ENCODE data around the gene ATOH1. TPM values are rescaled to one million over a fixed set of nuclear protein-coding genes. Genes with fewer than 3 reads are reported as not detected.

ATOH1 gene
- total and polyA plus RNA-seq, 12 donors: not detected

GRCh38 chr4:93839704-93840103 lies 11.2 kb downstream of the ATOH1 start:
- TF ChIP-seq POLR2A (IDR thresholded peaks at IDR 0.05) (no peak), CTCF (IDR thresholded peaks at IDR 0.05) (no peak)
- DNase-seq: no peak
- intact Hi-C loops (cut with DNase I): no loop called here
- peaks cover 13% of the 10 kb centered on the region for H3K27me3 ChIP-seq
- no peaks in the 10 kb centered on the region for H3K4me1 ChIP-seq (replicated peaks in 1 of 2)
- H3K9me3 ChIP-seq (replicated peaks in 1 of 3): no peaks in the 10 kb centered on the region
- H3K36me3 ChIP-seq (replicated peaks in 1 of 2): no peaks in the 10 kb centered on the region
- WGBS, 4 donors: 73 to 80% (median 74%) methylated on average over 4 of the region's 4 CpGs
- H3K4me3 ChIP-seq: no peak overlapping the region
- no peak overlapping the region for H3K27ac ChIP-seq

DNA sequence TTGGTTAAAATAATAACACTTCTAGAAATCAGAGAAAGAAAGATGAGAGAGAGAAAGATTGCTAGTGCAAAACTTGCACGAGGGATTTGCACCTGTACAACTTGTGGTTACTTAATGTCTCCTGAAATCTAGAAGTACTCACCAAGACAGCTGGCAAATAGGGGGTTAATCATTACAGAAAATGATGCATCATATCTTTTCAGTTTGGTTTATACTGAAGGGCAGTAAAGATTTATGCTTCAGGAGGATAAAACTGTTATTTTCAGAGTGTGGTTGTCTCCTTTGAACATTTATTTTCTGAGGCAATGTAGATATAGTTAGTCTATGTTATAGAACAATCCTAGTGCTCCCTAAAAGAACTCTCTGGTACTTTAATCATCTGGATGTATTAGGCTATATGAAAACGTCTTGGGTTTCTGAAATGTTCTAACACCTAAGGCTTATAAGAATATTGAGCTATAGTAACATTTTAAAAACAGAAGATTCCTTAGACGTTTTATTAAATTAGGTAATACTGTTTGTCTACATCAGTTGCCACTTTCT lies 13.3 kb downstream of the ATOH1 start:
- DNase-seq: no peak
- 75 to 81% (median 79%) methylated on average over 3 of the region's 3 CpGs for WGBS, 4 donors
- Histone ChIP-seq H3K9me3 (replicated peaks in 1 of 3) (no peaks in the 10 kb centered on the region), H3K27me3 (no peaks in the 10 kb centered on the region), H3K4me1 (replicated peaks in 1 of 2) (no peaks in the 10 kb centered on the region), H3K27ac (no peak overlapping the region), H3K36me3 (replicated peaks in 1 of 2) (no peaks in the 10 kb centered on the region), H3K4me3 (no peak overlapping the region)
- intact Hi-C loops (cut with DNase I): no loop called here
- TF ChIP-seq POLR2A (IDR thresholded peaks at IDR 0.05) (no peak), CTCF (IDR thresholded peaks at IDR 0.05) (no peak)

DNA sequence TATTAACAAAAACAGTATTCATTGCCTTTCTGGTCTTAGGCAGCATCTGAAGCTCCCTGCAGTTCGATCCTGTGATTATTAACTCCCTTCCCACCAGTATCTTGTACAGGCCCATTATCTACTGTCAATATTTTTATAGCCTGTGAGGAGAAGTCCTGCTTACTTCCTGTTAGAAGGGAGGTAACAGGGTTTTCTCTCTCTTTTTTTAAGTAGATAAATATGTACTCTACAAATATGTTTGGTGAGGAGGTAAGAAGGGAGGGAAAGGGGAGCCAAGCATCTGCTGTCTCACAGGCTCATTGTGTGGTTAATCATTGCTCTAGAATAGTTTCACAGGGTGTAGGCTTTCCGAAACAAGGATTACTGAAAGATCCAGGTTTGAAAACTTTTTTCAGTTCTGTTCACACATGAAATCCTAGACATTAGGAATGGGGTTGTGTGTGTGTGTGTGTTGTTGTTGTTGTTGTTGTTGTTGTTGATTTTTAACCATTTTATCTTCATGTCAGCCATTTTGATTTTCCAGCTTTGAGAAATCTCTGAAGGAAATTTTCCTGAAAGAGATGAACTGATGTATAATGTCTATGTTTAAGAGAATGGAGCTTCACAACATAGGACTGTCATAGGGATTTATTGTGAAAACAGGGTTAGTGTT lies 14.2 kb downstream of the ATOH1 start:
- H3K27ac ChIP-seq: no peak overlapping the region
- WGBS, 4 donors: 77 to 81% (median 80%) methylated on average over 2 of the region's 2 CpGs
- no peaks in the 10 kb centered on the region for H3K4me1 ChIP-seq (replicated peaks in 1 of 2)
- no peaks in the 10 kb centered on the region for H3K9me3 ChIP-seq (replicated peaks in 1 of 3)
- intact Hi-C loops (cut with DNase I): no loop called here
- DNase-seq: no peak
- TF ChIP-seq CTCF (IDR thresholded peaks at IDR 0.05) (no peak), POLR2A (IDR thresholded peaks at IDR 0.05) (no peak)
- no peaks in the 10 kb centered on the region for H3K27me3 ChIP-seq
- no peaks in the 10 kb centered on the region for H3K36me3 ChIP-seq (replicated peaks in 1 of 2)
- no peak overlapping the region for H3K4me3 ChIP-seq

GRCh38 chr4:93843772-93844171 lies 15.2 kb downstream of the ATOH1 start:
- TF ChIP-seq CTCF (IDR thresholded peaks at IDR 0.05): no peak
- TF ChIP-seq POLR2A (IDR thresholded peaks at IDR 0.05): no peak
- no peak for DNase-seq
- Histone ChIP-seq H3K36me3 (replicated peaks in 1 of 2) (no peaks in the 10 kb centered on the region), H3K27me3 (no peaks in the 10 kb centered on the region), H3K4me1 (replicated peaks in 1 of 2) (no peaks in the 10 kb centered on the region), H3K9me3 (replicated peaks in 1 of 3) (no peaks in the 10 kb centered on the region), H3K4me3 (no peak overlapping the region), H3K27ac (no peak overlapping the region)
- intact Hi-C loops (cut with DNase I): no loop called here
